SW 1271 (cell line): ENCODE results near the gene TAF4.
"Not testable (repeated sequence)": the region's sequence is repeated elsewhere in the genome, so short reads cannot be mapped to it uniquely, and the experiment has no call there.

Experiments used
- DNase-seq, 2 experiments: peaks; one replicate each; lab custom pipeline; 2025; lab: John Stamatoyannopoulos, UW

The TAF4 gene

GRCh38 chr20:61979701-61980635 is 85.7 kb downstream of the TAF4 start:
- DNase-seq, result no peak

GRCh38 chr20:61979090-61979489 is 86.6 kb downstream of the TAF4 start:
- no peak for DNase-seq

- no peak for DNase-seq
Observed at GRCh38 chr20:61978491-61978890, 87.2 kb downstream of the TAF4 start.

- DNase-seq, result no peak
Observed at GRCh38 chr20:61977419-61977786, 88.3 kb downstream of the TAF4 start.

- DNase-seq, result no peak
Observed at GRCh38 chr20:61976644-61977418, 88.8 kb downstream of the TAF4 start.

- DNase-seq, result no peak
Observed at GRCh38 chr20:61976263-61976643, 89.4 kb downstream of the TAF4 start.

- DNase-seq, result no peak
Observed at GRCh38 chr20:61975407-61976129, 90.1 kb downstream of the TAF4 start.

- DNase-seq, result no peak
Observed at GRCh38 chr20:61974357-61974665, 91.4 kb downstream of the TAF4 start.

- DNase-seq, result no peak
Observed at GRCh38 chr20:61973515-61974356, 91.9 kb downstream of the TAF4 start.

GRCh38 chr20:61972636-61973508 is 92.8 kb downstream of the TAF4 start:
- DNase-seq, result no peak

GRCh38 chr20:61971595-61971994 is 94.1 kb downstream of the TAF4 start:
- DNase-seq, result not testable (repeated sequence)

GRCh38 chr20:61970357-61970756 is 95.3 kb downstream of the TAF4 start:
- DNase-seq, result no peak

GRCh38 chr20:61969806-61970205 is 95.9 kb downstream of the TAF4 start:
- DNase-seq, result no peak

GRCh38 chr20:61968932-61969331 is 96.7 kb downstream of the TAF4 start:
- DNase-seq, result no peak

GRCh38 chr20:61968036-61968810 is 97.5 kb downstream of the TAF4 start:
- DNase-seq, result no peak

- DNase-seq, result no peak
Observed at GRCh38 chr20:61967300-61967699, 98.4 kb downstream of the TAF4 start.

- DNase-seq, result no peak
Observed at GRCh38 chr20:61966492-61967244, 99.0 kb downstream of the TAF4 start.

GRCh38 chr20:61965606-61966491 is 99.8 kb downstream of the TAF4 start:
- DNase-seq, result no peak
